GM19438 (cell line): ENCODE results near the gene GPR21.

Source experiments
- ATAC-seq: cut with Tn5 transposase; IDR thresholded peaks from one replicate; pipeline ENCODE4 v1.9.1; 2021; ENCODE audit warnings: low read depth; ENCODE audit not compliant: unreplicated experiment

The GPR21 gene

GRCh38 chr9:123062351-123063176, 29.1 kb downstream of the GPR21 start:
- no peak for ATAC-seq

- no peak for ATAC-seq
Observed at GRCh38 chr9:123063177-123063598, 29.7 kb downstream of the GPR21 start.

GRCh38 chr9:123063896-123064295, 30.4 kb downstream of the GPR21 start:
- ATAC-seq: no peak

GRCh38 chr9:123064716-123065115, 31.2 kb downstream of the GPR21 start:
- ATAC-seq: no peak

GRCh38 chr9:123065196-123065595, 31.7 kb downstream of the GPR21 start:
- ATAC-seq: no peak

- no peak for ATAC-seq
Observed at GRCh38 chr9:123067136-123067535, 33.7 kb downstream of the GPR21 start.

GRCh38 chr9:123069010-123069481, 35.6 kb downstream of the GPR21 start:
- no peak for ATAC-seq

GRCh38 chr9:123070198-123070597, 36.7 kb downstream of the GPR21 start:
- no peak for ATAC-seq

GRCh38 chr9:123072407-123072995, 39.0 kb downstream of the GPR21 start:
- no peak for ATAC-seq

- no peak for ATAC-seq
Observed at GRCh38 chr9:123073441-123073840, 40.0 kb downstream of the GPR21 start.

- no peak for ATAC-seq
Observed at GRCh38 chr9:123073991-123074422, 40.5 kb downstream of the GPR21 start.

- ATAC-seq: no peak
Observed at GRCh38 chr9:123074628-123075027, 41.2 kb downstream of the GPR21 start.

GRCh38 chr9:123080444-123080843, 47.0 kb downstream of the GPR21 start:
- no peak for ATAC-seq

GRCh38 chr9:123081824-123082223, 48.4 kb downstream of the GPR21 start:
- ATAC-seq: no peak

- ATAC-seq: no peak
Observed at GRCh38 chr9:123083680-123084079, 50.2 kb downstream of the GPR21 start.

- no peak for ATAC-seq
Observed at GRCh38 chr9:123084256-123084655, 50.8 kb downstream of the GPR21 start.
